Measurements from ENCODE around the gene HLA-F.

- TF ChIP-seq EZH2phosphoT487 (IDR thresholded peaks at IDR 0.05; ENCODE audit: insufficient read depth, low read depth) = no peak
- no peak for TF ChIP-seq EZH2 (IDR thresholded peaks at IDR 0.05; ENCODE audit: insufficient read depth, poor library complexity, severe bottlenecking)
Observed at GRCh38 chr6:29680904-29681303, 42.3 kb upstream of the HLA-F start, which contains the start of gene ZFP57.

Data from GM23248 (cell line).